GM12864 (cell line): ENCODE measurements around the gene RAP1GAP2.

Experiments used
- DNase-seq: peaks from one replicate; pipeline ENCODE4 v3.0.0-alpha.2; 2011; ENCODE audit warnings: low read depth
- H3K4me3 ChIP-seq: 2 replicates; pipeline ENCODE4 v1.5.1; 2011; ENCODE audit warnings: mild to moderate bottlenecking, low read depth, low read length, control low read depth
- CTCF ChIP-seq: IDR thresholded peaks from 2 replicates; pipeline ENCODE4 v1.5.1; 2011; ENCODE audit warnings: low read depth, mild to moderate bottlenecking, moderate library complexity, low read length, control low read depth, inconsistent platforms; ENCODE audit errors: missing control alignments

RAP1GAP2 gene

GRCh38 chr17:2803971-2804370, 7.7 kb downstream of the RAP1GAP2 start:
- no peak for TF ChIP-seq CTCF
- DNase-seq = no peak
- no peak overlapping the region for H3K4me3 ChIP-seq

GRCh38 chr17:2804912-2805311, 8.7 kb downstream of the RAP1GAP2 start:
- H3K4me3 ChIP-seq = no peak overlapping the region
- no peak for DNase-seq
- TF ChIP-seq CTCF = no peak

GRCh38 chr17:2805961-2806360, 9.7 kb downstream of the RAP1GAP2 start:
- no peak overlapping the region for H3K4me3 ChIP-seq
- TF ChIP-seq CTCF = no peak
- DNase-seq = no peak

- H3K4me3 ChIP-seq = no peak overlapping the region
- TF ChIP-seq CTCF = no peak
- DNase-seq = no peak
Observed at GRCh38 chr17:2808367-2809335, 12.4 kb downstream of the RAP1GAP2 start.

- TF ChIP-seq CTCF = no peak
- no peak for DNase-seq
- H3K4me3 ChIP-seq = no peak overlapping the region
Observed at GRCh38 chr17:2809337-2809736, 13.1 kb downstream of the RAP1GAP2 start.

GRCh38 chr17:2814049-2814448, 17.8 kb downstream of the RAP1GAP2 start:
- no peak for TF ChIP-seq CTCF
- DNase-seq = no peak
- H3K4me3 ChIP-seq = peak overlapping the region; percentile 38
